BJ (cell line): ENCODE data around the gene NALCN. TPM values are rescaled to one million over a fixed set of nuclear protein-coding genes. Genes with fewer than 3 reads are reported as not detected.

Experiments used
- CTCF ChIA-PET: fragments of 350-600 bp; formaldehyde crosslinking; extraction: SDS; loops from one replicate; lab custom pipeline; 2021; ENCODE audit warnings: antibody characterized with exemption, inconsistent platforms; lab: Yijun Ruan, JAX
- POLR2A ChIA-PET: fragments of 300-600 bp; sonication (Branson Sonifier 250); formaldehyde crosslinking; extraction: SDS; loops from one replicate; lab custom pipeline; 2021; ENCODE audit warnings: antibody characterized with exemption; lab: Charles Lee
- DNase-seq: peaks from one replicate; pipeline ENCODE4 v3.0.0-alpha.2; 2011; ENCODE audit warnings: low read depth
- H3K27me3 ChIP-seq: 2 replicates; pipeline ENCODE4 v1.6.0; 2011; ENCODE audit warnings: low read length; ENCODE audit not compliant: control insufficient read depth, insufficient read depth
- H3K36me3 ChIP-seq: 2 replicates; pipeline ENCODE4 v1.5.1; 2011; ENCODE audit warnings: low read length; ENCODE audit not compliant: control insufficient read depth, insufficient read depth
- H3K4me3 ChIP-seq: 2 replicates; pipeline ENCODE4 v1.5.1; 2011; ENCODE audit warnings: low read depth, mild to moderate bottlenecking, control low read depth, low read length
- polyA minus RNA-seq: library from RNA; depleted of rRNA, polyadenylated mRNA; stranded (reverse); fragments of >200 nt; gene quantifications from 2 replicates; pipeline ENCODE4 v1.2.3, GENCODE V29; 2011; rRNA and poly(A)+ RNA removed
- polyA plus RNA-seq: library from polyadenylated mRNA; depleted of rRNA; stranded (reverse); fragments of >200 nt; gene quantifications from 2 replicates; pipeline ENCODE4 v1.2.3, GENCODE V29; 2011; rRNA removed
- TF ChIP-seq, protein P1 (sequence below): IDR thresholded peaks from 2 replicates; pipeline ENCODE4 v1.5.1; 2011; ENCODE audit warnings: low read depth, mild to moderate bottlenecking, control low read depth, inconsistent platforms, low read length, moderate library complexity; ENCODE audit not compliant: insufficient read depth

Gene NALCN
- polyA plus RNA-seq = 2.9 and 3.7 TPM in 2 replicates
- 4.4 and 4.7 TPM in 2 replicates for polyA minus RNA-seq

GRCh38 chr13:101416181-101417042, at the start of gene NALCN:
Gene NALCN, minus strand, starts transcription at chr13:101416508. Its CDS starts 17,382 bp downstream, at chr13:101399126.
- Histone ChIP-seq H3K4me3 (peak within 1 kb of the TSS; percentile 56), H3K36me3 (no peaks in the 10 kb centered on the region), H3K27me3 (no peaks in the 10 kb centered on the region)
- CTCF ChIA-PET = interaction anchor here (1.1 to 1.7 kb wide), 2 partner anchors 8 to 11 kb away, joined by 3 to 6 read pairs; no protein-coding TSS in a partner anchor
- POLR2A ChIA-PET = no interaction called here
- DNase-seq = no peak
- TF ChIP-seq, protein P1, sequence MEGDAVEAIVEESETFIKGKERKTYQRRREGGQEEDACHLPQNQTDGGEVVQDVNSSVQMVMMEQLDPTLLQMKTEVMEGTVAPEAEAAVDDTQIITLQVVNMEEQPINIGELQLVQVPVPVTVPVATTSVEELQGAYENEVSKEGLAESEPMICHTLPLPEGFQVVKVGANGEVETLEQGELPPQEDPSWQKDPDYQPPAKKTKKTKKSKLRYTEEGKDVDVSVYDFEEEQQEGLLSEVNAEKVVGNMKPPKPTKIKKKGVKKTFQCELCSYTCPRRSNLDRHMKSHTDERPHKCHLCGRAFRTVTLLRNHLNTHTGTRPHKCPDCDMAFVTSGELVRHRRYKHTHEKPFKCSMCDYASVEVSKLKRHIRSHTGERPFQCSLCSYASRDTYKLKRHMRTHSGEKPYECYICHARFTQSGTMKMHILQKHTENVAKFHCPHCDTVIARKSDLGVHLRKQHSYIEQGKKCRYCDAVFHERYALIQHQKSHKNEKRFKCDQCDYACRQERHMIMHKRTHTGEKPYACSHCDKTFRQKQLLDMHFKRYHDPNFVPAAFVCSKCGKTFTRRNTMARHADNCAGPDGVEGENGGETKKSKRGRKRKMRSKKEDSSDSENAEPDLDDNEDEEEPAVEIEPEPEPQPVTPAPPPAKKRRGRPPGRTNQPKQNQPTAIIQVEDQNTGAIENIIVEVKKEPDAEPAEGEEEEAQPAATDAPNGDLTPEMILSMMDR = no peak

DNA sequence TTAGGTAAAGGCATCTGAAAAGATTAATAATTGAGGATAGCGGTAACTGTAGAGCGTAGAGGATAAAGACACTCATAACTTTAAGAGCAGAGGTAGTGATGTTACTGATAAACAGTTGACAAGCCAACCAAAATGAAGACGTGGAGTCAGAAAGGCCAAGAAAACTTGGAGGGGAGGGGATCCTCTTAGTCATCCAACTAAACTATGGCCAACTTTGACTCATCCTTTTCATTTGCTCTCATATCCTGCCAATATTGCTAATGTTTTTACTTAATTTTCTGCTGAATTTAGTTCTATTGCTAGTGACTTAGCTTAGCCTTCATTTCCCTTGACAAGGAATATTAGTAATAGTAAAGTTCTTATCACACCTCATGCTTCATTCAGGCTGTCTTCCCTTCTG, 49.6 kb upstream of the NALCN start:
- H3K36me3 ChIP-seq = no peaks in the 10 kb centered on the region; the same call in 1 of the 2 replicates
- DNase-seq = no peak
- ChIA-PET POLR2A (no interaction called here), CTCF (interaction anchor here (1.1 kb wide), 1 partner anchor 315 kb away, joined by 3 read pairs; no protein-coding TSS in a partner anchor)
- TF ChIP-seq, protein P1 = no peak
- H3K4me3 ChIP-seq = no peak overlapping the region
- no peaks in the 10 kb centered on the region for H3K27me3 ChIP-seq

DNA sequence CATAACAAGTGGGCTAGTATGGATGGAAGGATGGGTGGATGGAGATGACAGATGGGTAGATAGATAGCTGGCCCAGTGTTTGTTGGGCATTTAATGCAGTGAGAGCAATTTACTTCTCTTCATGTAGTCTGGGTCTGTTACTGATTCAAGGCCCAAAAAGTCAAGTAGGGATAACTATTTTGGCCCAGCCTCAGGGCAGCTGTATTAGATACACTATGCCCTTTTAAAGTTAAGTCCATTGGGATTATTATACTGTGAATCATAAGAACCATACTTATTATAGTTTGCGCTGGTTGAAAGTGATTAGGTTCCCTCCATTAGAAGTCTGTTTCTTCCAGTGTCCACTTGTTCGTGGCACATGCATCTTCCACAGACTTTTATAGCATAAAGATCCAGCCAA, 40.9 kb upstream of the NALCN start:
- H3K4me3 ChIP-seq = no peak overlapping the region
- TF ChIP-seq, protein P1 = no peak
- ChIA-PET POLR2A (no interaction called here), CTCF (interaction anchor here (0.6 to 1.5 kb wide), 2 partner anchors 17 to 57 kb away, joined by 4 to 5 read pairs; no protein-coding TSS in a partner anchor)
- DNase-seq = no peak
- H3K36me3 ChIP-seq = no peaks in the 10 kb centered on the region; the same call in 1 of the 2 replicates
- H3K27me3 ChIP-seq = no peaks in the 10 kb centered on the region

DNA sequence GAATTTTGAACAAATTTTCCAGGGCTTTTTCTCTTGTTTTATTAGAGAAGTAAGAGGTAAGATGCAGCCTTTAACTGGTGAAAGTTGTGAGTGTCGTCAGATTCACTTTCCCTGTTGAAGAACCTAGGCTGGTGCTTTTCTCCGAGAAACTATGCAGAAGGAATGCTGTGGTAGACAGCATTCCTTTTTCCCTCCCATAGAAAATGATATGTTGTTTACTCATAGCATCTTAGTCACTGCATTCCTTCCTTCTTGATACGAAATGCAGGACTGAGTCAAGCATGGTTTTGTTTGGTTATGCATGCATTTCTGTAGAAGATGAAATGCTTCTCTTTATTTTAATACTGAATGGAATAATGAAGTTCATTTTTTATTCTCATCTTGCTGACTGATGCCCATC, 39.6 kb upstream of the NALCN start:
- CTCF ChIA-PET = interaction anchor here (1.5 to 1.6 kb wide), 2 partner anchors 18 to 311 kb away, joined by 4 to 5 read pairs; no protein-coding TSS in a partner anchor
- H3K36me3 ChIP-seq = no peaks in the 10 kb centered on the region
- H3K4me3 ChIP-seq = no peak overlapping the region
- DNase-seq = peak; percentile 78
- no peaks in the 10 kb centered on the region for H3K27me3 ChIP-seq
- POLR2A ChIA-PET = no interaction called here
- TF ChIP-seq, protein P1 = no peak

- ChIA-PET CTCF (interaction anchor here (0.8 to 1.6 kb wide), 2 partner anchors 12 to 310 kb away, joined by 3 to 5 read pairs; no protein-coding TSS in a partner anchor), POLR2A (interaction anchor here (0.6 kb wide), 2 partner anchors 220 to 1117 kb away, joined by 3 read pairs; no protein-coding TSS in a partner anchor)
- TF ChIP-seq, protein P1 = no peak
- no peak for DNase-seq
- Histone ChIP-seq H3K36me3 (no peaks in the 10 kb centered on the region), H3K27me3 (no peaks in the 10 kb centered on the region), H3K4me3 (no peak overlapping the region)
Measured at GRCh38 chr13:101454767-101455166, 38.5 kb upstream of the NALCN start.
